DMS153 treated with DMSO at 0.1 percent for 48 hours (cell line): ENCODE measurements around the gene SLC47A1.
"Not testable (repeated sequence)": the region's sequence is repeated elsewhere in the genome, so short reads cannot be mapped to it uniquely, and the experiment has no call there.

Source experiments
- DNase-seq: peaks from one replicate; lab custom pipeline; 2025; ENCODE audit not compliant: unreplicated experiment; lab: John Stamatoyannopoulos, UW

Gene SLC47A1

DNA sequence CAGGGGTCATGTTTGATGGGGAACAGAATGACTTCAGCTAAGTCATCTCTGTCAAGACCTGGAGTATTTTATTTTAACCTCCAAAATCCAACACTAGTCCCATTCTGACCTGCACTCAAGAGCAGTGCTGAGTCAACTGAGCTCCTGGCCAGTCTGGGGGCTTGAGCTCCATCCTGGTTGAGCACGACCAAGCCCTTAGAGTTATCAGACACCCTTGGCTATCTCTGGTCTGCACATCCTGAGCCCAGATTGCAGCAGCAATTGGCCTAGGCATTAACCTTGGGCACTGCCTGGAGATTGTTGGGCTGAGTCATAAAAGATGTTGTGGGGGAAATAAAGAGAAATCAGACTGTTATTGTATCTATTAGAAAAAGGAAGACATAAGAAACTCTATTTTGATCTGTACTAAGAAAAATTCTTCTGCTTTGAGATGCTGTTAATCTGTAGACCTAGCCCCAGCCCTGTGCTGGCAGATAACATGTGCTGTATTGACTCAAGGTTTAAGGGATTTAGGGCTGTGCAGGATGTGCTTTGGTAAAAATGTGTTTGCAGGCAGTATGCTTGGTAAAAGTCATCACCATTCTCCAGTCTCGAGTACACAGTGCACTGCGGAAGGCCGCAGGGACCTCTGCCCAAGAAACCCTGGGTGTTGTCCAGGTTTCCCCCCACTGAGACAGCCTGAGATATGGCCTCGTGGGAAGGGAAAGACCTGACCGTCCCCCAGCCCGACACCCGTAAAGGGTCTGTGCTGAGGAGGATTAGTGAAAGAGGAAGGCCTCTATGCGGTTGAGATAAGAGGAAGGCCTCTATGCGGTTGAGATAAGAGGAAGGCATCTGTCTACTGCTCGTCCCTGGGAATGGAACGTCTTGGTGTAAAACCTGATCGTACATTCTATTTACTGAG, 14.0 kb upstream of the SLC47A1 start:
- DNase-seq: not testable (repeated sequence)

DNA sequence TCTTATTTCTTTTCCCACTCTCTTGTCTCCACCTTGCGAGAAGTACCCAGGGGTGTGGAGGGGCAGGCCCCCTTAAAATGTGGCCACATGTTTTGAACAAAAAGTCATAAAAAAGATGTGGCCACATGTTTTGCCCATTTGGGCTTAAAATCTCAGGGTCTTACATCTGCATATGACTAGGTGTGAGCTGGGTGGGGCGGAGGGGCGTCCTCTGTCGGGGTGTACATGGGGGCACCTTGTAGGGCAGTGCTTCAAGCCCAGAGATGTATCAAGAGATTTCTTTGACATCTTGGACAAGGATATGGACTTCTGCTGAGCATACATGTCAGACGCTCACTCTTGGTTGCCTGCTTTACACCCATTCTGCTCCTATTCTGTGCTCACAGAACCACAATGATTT, 13.0 kb upstream of the SLC47A1 start:
- no peak for DNase-seq

DNA sequence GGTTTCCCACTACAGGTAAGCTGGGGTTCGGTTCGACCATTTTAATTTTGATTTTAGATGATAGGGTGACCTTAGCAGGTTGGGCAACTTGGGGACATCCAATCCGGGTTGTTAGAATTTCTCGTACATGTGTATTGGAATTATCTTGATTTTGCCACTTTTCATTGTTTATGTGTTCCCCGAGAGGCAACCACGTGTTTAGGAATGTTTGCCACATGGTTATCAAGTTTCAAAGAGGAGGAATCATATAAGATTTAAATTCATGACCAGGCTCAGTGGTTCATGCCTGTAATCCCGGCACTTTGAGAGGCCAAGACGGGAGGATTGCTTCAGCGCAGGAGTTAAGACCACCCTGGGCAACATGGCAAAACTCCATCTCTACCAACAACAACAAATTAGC, 10.0 kb upstream of the SLC47A1 start:
- DNase-seq: no peak

DNA sequence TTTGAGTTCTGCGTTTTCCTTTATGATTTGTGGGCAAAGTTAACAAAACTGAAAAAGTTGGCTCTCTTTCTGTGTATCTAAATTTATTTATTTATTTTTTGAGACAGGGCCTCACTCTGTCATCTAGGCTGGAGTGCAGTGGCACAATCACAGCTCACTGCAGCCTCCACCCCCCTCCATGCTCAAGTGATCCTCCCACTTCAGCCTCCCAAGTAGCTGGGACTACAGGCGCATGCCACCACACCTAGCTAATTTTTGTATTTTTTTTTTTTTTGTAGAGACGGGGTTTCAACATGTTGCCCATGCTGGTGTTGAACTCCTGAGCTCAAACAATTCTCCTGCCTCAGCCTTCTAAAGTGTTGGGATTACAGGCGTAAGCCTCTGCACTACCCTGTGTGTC, 6.7 kb upstream of the SLC47A1 start:
- DNase-seq: not testable (repeated sequence)

DNA sequence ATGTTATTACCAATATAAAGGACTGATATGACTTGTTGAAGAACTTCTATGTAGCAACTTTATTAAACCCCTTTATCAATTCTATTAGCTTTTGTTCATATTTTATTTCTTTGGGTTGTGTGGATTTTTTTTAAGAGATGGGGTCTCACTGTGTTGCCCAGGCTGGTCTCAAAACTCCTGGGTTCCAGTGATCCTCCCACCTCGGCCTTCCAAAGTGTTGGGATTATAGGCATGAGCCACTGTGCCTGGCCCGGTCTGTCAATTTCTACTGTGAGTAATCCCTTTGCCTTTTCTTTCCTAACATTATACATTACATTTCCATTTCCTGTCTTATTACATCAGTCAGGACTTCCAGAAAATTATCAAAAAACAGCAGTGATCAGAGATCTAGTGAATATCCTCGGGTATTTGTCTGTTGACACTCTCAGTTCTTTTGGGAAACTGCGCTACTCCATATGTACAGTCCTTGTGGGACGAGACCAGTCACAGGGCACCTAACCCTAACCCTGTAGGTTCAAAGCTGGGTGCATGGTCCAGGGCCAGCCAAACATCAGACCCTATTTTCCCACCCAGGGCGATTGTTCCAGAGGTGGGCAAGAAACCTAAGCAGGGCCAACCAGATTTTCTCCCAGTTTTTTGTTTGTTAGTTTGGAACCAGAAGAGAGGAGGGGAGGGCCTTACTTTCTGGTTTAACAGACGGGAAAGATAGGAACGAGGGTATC, 1.7 kb upstream of the SLC47A1 start:
- no peak for DNase-seq

DNA sequence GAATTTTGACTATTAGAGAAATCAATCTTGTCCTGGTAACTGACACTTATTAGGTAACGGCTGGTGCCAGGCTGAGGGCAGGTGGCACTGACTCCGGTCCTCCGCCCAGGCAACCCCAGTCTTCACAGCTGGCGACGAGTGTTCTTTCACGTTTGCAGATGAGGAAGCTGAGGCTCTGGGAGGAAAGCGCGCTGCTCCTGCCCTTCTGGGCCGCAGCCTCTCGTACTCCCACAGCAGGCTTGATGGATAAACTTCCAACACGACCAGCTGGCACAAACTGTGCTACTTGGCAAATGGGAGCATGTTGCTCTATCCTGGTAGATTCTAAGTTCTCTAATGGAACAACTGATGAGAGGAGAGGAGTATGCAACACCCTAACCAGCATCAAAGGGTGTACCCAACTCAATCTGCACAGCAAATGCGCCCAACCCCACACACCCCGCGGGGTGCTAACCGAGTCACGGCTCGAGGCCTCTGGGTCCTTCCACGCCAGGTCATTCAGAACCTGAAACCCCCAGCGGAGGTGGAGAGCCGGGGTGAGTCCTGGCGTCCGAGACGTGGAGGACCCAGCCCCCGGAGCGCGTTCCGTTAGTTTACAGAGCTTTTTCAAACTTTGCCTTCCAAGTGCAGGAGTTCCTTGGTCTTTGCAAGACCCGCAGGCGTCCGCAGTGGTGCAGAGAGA, 477 bp upstream of the SLC47A1 start:
- no peak for DNase-seq

DNA sequence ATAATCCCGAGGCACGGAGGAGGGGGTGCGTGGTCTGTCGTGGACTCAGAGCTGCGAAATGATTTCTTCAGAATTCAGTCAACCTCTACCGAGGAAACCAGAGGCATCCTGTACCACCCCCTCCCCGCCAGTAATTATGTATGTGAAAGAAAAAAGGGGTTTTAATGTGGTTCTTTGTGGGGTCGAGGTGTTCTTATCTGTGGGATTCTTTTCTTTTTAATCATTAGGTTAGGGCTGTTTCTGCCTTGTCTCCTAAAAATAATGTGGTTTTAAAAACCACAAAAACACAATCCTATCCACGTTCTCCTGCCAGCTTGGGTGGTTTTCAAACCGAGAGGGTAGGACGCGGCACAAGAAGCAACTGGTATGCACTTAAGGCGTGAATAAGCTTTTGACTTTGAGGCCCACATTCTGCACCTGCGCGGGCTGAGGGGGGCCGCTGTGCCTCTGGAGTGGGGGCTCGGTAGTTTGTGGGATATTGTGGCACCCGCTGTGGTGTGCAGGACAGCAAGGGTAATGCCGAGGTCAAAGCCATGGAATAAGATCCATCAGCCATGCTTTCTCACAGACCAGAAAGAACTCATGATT, 1.0 kb downstream of the SLC47A1 start:
- no peak for DNase-seq

DNA sequence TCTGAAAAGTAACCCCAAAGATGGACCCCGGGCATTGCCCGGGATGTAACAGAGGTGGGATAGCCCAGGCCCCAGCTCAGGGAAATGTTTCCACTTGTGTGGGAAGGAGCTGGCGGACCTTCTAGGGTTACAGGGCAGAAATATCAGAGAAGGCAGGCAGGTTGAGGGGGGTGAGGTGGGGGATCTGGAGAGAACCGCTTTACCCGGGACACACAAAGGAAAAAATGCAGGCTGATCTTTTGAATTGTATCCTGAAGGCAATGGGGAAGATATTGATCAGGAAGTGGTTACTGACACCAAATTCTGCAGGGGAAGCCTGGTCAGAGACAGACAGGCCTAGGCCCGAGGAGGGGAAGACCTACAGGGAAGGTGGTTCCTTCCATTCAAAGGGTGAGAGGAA, 3.5 kb downstream of the SLC47A1 start:
- no peak for DNase-seq

DNA sequence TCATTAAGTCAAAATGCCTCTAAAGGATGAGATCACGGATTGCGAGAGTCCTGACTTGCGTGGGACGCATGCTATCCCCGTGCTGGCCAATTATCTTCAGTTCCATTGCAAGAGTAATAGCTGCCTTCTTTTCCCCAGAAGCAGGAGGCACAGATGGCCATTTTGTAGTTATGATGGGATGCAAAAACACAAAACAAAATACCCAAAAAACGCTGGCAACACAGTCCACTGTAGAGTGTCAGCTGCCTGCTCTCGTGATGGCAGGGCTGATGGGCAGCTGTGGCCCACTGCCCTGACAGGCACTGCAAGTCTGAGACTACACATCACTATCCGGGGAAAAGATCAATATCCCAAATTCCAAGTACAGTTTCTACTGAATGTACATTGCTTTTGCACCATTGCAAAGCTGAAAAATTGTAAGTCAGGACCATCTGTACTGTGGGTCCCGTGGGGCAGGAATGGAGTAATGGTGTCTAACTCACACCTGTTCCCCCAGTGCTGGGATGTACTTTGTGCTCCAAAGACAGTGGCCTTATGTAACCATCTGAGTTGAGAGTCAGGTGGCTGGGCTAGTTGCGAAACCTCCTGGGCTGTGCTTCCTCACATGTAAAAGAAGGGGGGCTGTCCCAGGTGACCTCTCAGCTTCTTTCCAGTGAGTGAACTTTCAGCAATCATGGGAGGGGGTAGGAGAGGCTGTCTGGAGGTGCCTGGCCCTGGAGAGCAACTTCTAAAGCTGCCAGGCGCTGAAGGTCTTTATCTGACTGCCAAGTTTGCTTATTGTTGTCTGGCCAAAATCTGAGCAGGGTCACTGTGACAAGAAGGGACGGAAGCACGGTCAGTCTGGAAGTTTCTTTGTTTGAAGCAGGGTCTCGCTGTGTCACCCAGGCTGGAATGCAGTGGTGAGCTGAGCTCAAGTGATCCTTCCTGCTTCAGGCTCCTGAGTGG, 4.7 kb downstream of the SLC47A1 start:
- no peak for DNase-seq

DNA sequence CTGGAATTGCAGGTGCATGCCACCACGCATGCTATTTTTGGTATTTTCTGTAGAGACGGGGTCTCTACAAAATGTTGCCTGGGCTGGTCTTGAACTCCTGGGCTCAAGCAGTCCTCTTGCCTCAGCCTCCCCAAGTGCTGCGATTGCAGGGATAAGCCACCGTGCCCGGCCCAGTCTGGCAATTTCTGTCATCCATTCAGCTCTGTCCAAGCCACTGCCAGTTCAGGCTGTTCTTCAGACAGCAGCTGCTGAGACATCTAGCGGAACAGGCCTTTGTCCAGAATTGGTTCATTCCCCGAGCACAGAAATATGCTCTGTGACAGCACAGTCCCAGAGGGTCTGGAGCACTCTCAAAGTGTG, 5.4 kb downstream of the SLC47A1 start:
- DNase-seq: no peak

DNA sequence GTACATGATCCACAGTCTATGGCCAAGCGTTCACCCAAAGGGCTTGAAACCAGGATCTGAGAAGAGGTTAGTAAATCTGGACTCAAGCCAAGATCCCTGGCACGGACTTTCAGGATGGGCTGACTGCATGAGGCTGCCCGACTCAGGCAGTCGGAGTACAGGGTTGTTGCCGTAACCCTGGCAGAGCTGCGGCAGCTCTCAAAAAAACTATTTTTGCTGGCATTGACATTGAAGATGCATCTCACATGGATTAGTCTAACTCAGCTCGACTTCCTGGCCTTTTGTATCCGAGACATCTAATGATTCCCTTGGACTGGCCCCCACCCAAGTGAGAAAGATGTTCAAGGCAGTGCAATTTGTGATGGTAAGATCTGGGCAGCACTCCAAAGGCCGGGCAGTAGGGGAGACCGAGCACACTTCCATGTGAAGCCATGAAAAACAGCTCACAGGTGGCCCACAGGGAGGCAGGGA, 6.2 kb downstream of the SLC47A1 start:
- DNase-seq: no peak

DNA sequence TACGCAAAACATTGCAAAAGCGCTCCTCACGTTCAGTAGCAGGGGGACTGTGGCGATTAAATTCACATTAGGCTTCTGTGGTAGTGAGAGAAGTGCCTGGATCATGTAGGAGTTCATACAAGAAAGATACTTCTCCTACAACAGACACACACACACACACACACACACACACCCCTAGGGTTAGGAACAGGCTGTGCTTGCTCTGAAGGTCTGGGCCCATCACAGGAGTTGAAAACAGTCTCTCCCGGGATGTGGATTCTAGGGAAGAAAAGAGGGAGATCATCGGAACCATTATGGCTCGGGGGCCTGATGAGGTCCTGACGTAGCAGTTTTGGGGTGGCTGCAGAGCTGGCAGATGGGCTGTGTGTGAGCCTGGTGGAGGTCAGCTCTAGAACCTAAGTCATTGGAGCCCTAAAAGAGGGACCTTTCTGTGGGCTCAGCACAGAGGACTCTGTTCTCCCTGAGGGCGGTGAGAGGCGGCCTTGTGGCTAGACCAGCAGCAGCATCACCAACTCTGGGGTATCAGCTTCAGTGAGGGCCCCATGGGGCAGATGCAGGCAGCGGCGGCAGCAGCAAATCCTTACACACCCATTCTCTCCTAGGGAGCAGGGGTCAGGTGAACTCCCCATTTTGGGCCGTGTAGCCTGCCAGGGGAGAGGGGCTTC, 7.2 kb downstream of the SLC47A1 start:
- no peak for DNase-seq

DNA sequence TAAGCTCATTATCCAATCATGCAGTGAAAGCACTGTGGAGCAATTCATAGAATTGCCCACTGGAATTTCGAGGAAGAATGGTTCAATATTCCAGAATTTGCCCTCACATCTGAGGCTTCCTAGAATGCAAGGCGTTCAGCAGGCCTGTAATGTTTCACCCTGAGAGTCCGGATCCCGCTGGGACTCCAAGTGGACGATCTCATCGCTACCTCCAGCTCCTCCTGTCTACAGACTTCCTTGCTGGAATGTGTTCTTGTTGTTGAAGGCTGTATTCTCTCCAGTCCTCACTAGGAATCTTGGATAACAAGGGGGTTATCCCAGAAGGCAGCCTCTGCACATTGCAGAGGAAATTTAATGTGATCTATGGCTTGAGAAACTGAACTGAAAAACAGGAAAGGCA, 7.8 kb downstream of the SLC47A1 start:
- no peak for DNase-seq

DNA sequence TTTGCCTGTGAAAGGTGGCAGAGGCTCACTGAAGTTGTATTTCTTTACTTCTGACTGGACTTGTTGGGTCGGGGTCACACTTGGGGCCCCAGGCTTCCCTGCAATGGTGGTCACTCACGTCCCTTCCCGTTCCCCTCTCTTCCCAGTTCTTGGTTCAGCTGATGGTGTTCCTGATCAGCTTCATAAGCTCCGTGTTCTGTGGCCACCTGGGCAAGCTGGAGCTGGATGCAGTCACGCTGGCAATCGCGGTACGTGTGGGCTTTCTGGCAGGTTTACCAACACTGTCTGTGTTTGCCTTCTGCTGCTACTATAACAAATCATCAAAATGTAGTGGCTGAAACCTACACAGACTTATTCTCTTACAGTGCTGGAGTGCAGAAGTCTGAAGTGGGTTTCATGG, 8.6 kb downstream of the SLC47A1 start:
- DNase-seq: no peak

DNA sequence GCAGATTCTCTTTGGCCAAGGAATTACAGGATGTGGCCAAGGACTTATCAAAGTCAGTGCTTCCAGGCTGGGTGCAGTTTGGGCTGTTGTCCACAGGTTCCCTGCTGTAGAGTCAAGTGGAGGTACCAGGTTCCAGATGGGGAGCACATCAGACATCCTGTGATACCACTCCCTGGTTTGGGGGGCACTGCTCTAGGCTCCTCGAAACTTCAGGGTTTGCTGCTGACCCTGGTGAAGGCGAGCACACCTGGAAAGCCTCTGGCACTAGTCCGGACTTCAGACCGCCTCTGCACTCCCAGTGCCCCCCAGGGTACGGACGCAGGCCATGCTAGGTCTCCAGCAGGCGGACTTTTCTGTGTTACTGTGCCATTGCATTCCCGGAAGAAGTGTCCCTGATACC, 10.7 kb downstream of the SLC47A1 start:
- no peak for DNase-seq

DNA sequence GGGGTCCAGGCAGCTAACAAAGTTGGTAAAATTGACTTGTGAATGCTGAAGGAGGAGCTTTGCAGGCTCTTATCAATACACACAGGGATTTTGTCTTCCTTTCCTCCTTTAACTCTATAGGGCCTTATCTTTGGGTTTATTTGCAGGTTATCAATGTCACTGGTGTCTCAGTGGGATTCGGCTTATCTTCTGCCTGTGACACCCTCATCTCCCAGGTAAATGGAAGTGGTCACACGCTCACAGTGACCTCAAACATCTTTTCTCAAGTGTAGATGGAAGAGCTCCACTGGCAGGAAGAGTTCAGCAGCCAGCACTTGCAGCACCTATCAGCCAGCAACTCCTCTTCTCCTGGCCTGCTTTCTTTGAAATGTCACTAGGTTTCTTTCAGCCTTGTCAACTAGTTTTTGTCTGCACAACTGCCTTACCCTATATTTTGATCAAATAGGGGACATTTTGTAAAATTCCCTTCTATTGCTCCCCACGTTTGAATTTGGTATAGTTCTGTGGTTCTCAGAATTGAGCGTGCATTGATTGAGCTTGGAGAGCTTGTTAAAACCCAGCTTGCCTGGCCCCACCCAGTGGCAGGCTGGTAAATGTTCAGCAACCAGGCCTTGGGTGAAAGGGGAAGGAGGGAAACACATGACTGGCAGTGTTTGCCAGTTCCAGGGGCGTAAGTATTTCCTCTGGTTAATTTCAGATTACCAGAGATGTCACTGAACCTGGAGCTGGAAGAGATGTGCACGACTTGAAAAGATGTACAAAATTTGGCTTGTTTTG, 12.8 kb downstream of the SLC47A1 start:
- no peak for DNase-seq

DNA sequence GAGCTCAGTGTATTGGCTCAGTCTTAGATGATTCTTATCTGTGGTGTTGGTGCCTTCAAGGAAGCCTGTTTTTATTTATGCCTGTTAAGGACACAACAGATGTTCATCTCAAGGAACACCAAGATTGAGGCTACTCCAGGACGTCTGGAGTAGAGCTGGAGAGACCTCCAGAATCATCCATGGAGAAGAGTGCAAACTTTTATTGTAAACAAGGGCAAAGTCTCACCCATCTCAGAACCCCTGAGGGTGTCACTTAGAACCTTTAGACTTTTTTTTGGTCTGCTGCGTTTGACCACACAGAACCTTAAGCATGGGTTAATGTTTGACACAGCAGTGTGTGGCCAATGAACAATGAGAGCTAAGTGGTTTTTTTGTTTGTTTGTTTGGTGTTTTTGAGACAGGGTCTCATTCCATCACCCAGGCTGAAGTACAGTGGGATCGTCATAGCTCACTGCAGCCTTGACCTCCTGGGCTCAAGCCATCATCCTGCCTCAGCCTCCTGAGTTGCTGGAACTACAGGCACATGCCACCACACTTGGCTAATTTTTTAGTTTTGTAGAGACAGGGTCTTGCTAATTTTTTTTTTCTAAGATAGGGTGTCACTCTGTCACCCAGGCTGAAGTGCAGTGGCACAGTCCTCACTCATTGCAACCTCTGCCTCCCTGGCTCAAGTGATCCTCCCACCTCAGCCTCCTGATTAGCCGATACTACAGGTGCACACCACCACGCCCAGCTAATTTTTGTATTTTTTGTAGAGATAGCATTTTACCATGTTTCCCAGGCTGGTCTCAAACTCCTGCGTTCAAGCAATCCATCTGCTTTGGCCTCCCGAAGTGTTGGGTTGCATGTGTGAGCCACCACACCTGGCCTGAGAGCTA, 16.3 kb downstream of the SLC47A1 start:
- DNase-seq: no peak

DNA sequence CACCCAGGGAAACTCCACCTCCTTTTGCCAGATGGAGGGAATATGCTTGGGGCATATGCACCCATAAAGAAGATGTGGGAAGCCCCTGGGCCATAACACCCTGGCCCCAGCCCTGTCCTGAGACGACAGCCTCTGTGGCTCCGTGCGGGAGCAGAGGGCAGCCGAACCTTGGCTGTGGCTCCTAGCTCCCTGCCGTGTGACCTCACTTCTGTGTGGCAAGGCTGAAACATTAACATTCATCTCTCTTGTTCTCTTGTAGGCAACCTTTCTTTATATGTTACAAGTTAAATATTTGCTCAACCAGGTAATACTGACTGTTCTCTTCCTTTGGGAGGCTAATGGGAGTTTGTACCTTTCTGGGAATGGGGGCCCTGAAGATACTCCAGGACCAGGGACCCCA, 17.5 kb downstream of the SLC47A1 start:
- DNase-seq: no peak
